Adrenal gland (tissue), 12 donors: ENCODE measurements around the gene TUBB3. TPM values are rescaled to one million over a fixed set of nuclear protein-coding genes. Genes with fewer than 3 reads are reported as not detected.

ENCODE experiments used
- DNase-seq, 7 donors: peaks; one replicate each; pipeline ENCODE4 v3.0.0-alpha.2; 2019 to 2020
- H3K27ac ChIP-seq, 5 donors: fragments of 200-600 bp; sonication (generic) in 4 of 5; 1 replicate in 3 of 5; 2 replicates in 2 of 5; pipeline versions ENCODE4 v1.5.1 to v1.8.0; 2016 to 2020; ENCODE audit warnings: mild to moderate bottlenecking in 1 of 5
- H3K27me3 ChIP-seq: fragments of 200-600 bp; 2 replicates; pipeline ENCODE4 v1.8.0; 2021
- H3K36me3 ChIP-seq, 2 donors: fragments of 200-600 bp; replicated peaks in 1 of 2; 1 replicate in 1 of 2; 2 replicates in 1 of 2; pipeline versions ENCODE4 v1.5.1 to v1.8.0; 2018 to 2022
- H3K4me1 ChIP-seq, 2 donors: fragments of 200-600 bp; replicated peaks in 1 of 2; 1 replicate in 1 of 2; 2 replicates in 1 of 2; pipeline versions ENCODE4 v1.5.1 to v1.8.0; 2018 to 2021
- H3K4me3 ChIP-seq, 4 donors: fragments of 200-600 bp; sonication (generic) in 3 of 4; one replicate each; pipeline ENCODE4 v1.5.1; 2016 to 2018
- H3K9me3 ChIP-seq, 3 donors: fragments of 200-600 bp; sonication (generic) in 1 of 3; replicated peaks in 1 of 3; 1 replicate in 2 of 3; 2 replicates in 1 of 3; pipeline versions ENCODE4 v1.5.1 to v1.8.0; 2016 to 2021
- POLR2A ChIP-seq, 2 donors: fragments of 450-650 bp; IDR thresholded peaks; one replicate each; pipeline ENCODE4 v1.6.1; 2017; ENCODE audit warnings: antibody characterized with exemption in 2 of 2, mild to moderate bottlenecking in 2 of 2, moderate library complexity in 1 of 2
- WGBS, 4 donors: extraction: QIAGEN DNeasy Blood & Tissue Kit in 2 of 4; methylation state at CpG; one replicate each; pipeline versions ENCODE4 v1.1.5 to v1.1.7; 2013 to 2017; 5-methylcytosine and 5-hydroxymethylcytosine counted together
- intact Hi-C, 2 donors: fragments of 100-400 bp; cut with DNase I; formaldehyde crosslinking; loops; one replicate each; pipeline versions ENCODE4 v1.14.1 to v1.15.0; 2022 to 2023
- polyA plus RNA-seq, 3 donors: library from polyadenylated mRNA; stranded (reverse); fragments of 200-250 nt in 2 of 3; fragments of 350-450 nt in 1 of 3; fragmentation: Illumina TruSeq in 1 of 3; extraction: RNeasy Lipid Tissue Mini Kit (QIAGEN cat#74804) in 1 of 3; gene quantifications; one replicate each; pipeline ENCODE4 v1.2.3, GENCODE V29; 2013 to 2014
- total RNA-seq, 9 donors: library from RNA; depleted of rRNA in 4 of 9; stranded (reverse); fragments of >200 nt in 4 of 9; fragments of 120-200 nt in 1 of 9; fragmentation: NEBNext Ultra II Directional in 1 of 9; extraction: Animal tissue kit (Norgen Biotek cat#: 25700) in 1 of 9; gene quantifications; one replicate each; pipeline versions ENCODE4 v1.1.0 to v1.2.4, GENCODE V29; 2013 to 2023
- TF ChIP-seq, protein P1 (sequence below), 6 experiments: fragments of 450-650 bp in 4 of 6; fragments of 200-600 bp in 2 of 6; sonication (generic) in 1 of 6; IDR thresholded peaks; 1 replicate in 5 of 6; 2 replicates in 1 of 6; pipeline versions ENCODE4 v1.5.1 to v1.8.0; 2016 to 2021; ENCODE audit warnings: antibody characterized with exemption in 6 of 6, mild to moderate bottlenecking in 2 of 6, moderate library complexity in 1 of 6
- donor health status: healthy with polysubstance abuse.
- donor health status: Bipolar disorder and iron deficiency.
- donor health status: DM: yes; HTN: yes; CAD: no.
- donor health status: DM: no; HTN: no; CAD: no.
- donor health status: DM: no; HTN: no; CAD: no.
- donor health status: DM: yes; HTN: yes; CAD: no.

The TUBB3 gene
- total and polyA plus RNA-seq, 12 donors: 6.4 to 63.8 (median 14.5) TPM

GRCh38 chr16:89949756-89950155 lies 26.6 kb downstream of the TUBB3 start:
- no peaks in the 10 kb centered on the region for H3K9me3 ChIP-seq
- WGBS, 4 donors: 87 to 96% (median 92%) methylated on average over 10 to 12 of the region's 12 CpGs
- intact Hi-C loops: no loop called here
- DNase-seq: no peak
- no peaks in the 10 kb centered on the region for H3K36me3 ChIP-seq
- no peak for TF ChIP-seq POLR2A (IDR thresholded peaks at IDR 0.05)
- TF ChIP-seq, protein P1, sequence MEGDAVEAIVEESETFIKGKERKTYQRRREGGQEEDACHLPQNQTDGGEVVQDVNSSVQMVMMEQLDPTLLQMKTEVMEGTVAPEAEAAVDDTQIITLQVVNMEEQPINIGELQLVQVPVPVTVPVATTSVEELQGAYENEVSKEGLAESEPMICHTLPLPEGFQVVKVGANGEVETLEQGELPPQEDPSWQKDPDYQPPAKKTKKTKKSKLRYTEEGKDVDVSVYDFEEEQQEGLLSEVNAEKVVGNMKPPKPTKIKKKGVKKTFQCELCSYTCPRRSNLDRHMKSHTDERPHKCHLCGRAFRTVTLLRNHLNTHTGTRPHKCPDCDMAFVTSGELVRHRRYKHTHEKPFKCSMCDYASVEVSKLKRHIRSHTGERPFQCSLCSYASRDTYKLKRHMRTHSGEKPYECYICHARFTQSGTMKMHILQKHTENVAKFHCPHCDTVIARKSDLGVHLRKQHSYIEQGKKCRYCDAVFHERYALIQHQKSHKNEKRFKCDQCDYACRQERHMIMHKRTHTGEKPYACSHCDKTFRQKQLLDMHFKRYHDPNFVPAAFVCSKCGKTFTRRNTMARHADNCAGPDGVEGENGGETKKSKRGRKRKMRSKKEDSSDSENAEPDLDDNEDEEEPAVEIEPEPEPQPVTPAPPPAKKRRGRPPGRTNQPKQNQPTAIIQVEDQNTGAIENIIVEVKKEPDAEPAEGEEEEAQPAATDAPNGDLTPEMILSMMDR (IDR thresholded peaks at IDR 0.05): no peak
- no peak overlapping the region for H3K27ac ChIP-seq
- peaks cover 0 to 14% of the 10 kb centered on the region in 2 donors for H3K4me1 ChIP-seq
- no peaks in the 10 kb centered on the region for H3K27me3 ChIP-seq
- peak overlapping the region in 1 of 4 donors; percentile 78 for H3K4me3 ChIP-seq

- no peaks in the 10 kb centered on the region for H3K9me3 ChIP-seq
- 94 to 96% (median 96%) methylated on average over 5 of the region's 5 CpGs for WGBS, 4 donors
- TF ChIP-seq POLR2A (IDR thresholded peaks at IDR 0.05): no peak
- TF ChIP-seq, protein P1 (IDR thresholded peaks at IDR 0.05): no peak
- H3K4me3 ChIP-seq: no peak overlapping the region
- DNase-seq: no peak
- no peaks in the 10 kb centered on the region for H3K27me3 ChIP-seq
- H3K36me3 ChIP-seq: no peaks in the 10 kb centered on the region
- H3K27ac ChIP-seq: no peak overlapping the region
- H3K4me1 ChIP-seq: peaks cover 0 to 14% of the 10 kb centered on the region in 2 donors
- intact Hi-C loops: no loop called here
Measured at GRCh38 chr16:89951509-89951908, 28.4 kb downstream of the TUBB3 start.

GRCh38 chr16:89952049-89952448 lies 28.9 kb downstream of the TUBB3 start:
- no peak for DNase-seq
- Histone ChIP-seq H3K36me3 (peaks cover 0 to 5% of the 10 kb centered on the region in 2 donors), H3K4me3 (no peak overlapping the region), H3K9me3 (no peaks in the 10 kb centered on the region), H3K27ac (no peak overlapping the region), H3K4me1 (peaks cover 0 to 14% of the 10 kb centered on the region in 2 donors), H3K27me3 (no peaks in the 10 kb centered on the region)
- 95 to 98% (median 97%) methylated on average over 11 to 12 of the region's 12 CpGs for WGBS, 4 donors
- TF ChIP-seq POLR2A (IDR thresholded peaks at IDR 0.05): no peak
- TF ChIP-seq, protein P1 (IDR thresholded peaks at IDR 0.05): no peak
- intact Hi-C loops: no loop called here

- no peak for DNase-seq
- peaks cover 0 to 7% of the 10 kb centered on the region in 2 donors for H3K36me3 ChIP-seq
- no peak overlapping the region for H3K4me3 ChIP-seq
- H3K4me1 ChIP-seq: peaks cover 0 to 14% of the 10 kb centered on the region in 2 donors
- 86 to 94% (median 93%) methylated on average over 2 to 6 of the region's 6 CpGs for WGBS, 4 donors
- no peaks in the 10 kb centered on the region for H3K27me3 ChIP-seq
- no peak overlapping the region for H3K27ac ChIP-seq
- TF ChIP-seq, protein P1 (IDR thresholded peaks at IDR 0.05): no peak
- no peak for TF ChIP-seq POLR2A (IDR thresholded peaks at IDR 0.05)
- H3K9me3 ChIP-seq: no peaks in the 10 kb centered on the region
- intact Hi-C loops: no loop called here
Measured at GRCh38 chr16:89952551-89952950, 29.4 kb downstream of the TUBB3 start.
